IPS-NIHi7 (cell line): ENCODE data around the gene ARL17B.
"Not testable (repeated sequence)": the region's sequence is repeated elsewhere in the genome, so short reads cannot be mapped to it uniquely, and the experiment has no call there.

ENCODE experiments used
- DNase-seq: peaks from one replicate; pipeline ENCODE4 v3.0.0; 2012; ENCODE audit warnings: mixed read lengths; ENCODE audit errors: extremely low spot score

Gene ARL17B

DNA sequence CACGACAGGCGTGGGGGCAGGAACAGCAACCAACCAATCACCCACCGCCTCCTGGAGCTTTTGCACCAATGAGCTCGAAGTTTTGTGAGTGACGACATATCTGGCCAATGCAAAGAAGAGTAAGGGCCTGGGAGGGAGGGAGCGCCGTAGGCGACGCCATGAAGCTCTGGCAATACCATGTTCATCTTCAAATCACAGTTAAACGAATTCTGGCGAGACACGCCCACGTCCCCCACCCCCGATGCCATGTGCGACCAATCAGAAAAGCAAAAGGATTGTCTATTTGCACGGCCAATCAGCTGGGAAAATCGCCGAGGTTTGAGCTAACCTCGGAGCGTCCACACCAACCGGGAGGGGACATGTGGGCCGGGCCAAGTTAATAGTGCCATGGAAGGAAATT lies at the start of gene ARL17B:
TSS of gene ARL17B (minus strand) at position 12 of the 400 bp plus-strand sequence. CDS start 3,369 bp downstream, outside the sequence.
- not testable (repeated sequence) for DNase-seq

DNA sequence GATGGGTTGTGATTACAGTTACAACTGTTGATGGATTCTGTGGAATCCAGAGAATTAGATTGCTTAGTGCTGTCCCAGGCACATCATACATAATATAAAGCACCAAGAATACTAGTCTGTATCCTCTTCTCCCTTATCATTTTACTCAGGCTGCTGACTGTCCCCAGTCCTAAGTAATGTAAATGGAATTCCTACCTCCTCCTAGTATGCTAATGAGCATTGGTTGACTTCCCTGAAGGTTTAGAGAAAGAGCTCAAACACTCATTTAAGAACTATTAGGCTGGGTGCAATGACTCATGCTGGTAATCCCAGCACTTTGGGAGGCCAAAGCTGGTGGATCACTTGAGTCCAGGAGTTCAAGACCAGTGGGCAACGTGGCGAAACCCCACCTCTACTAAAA lies 48.3 kb upstream of the ARL17B start:
- DNase-seq, result not testable (repeated sequence)

DNA sequence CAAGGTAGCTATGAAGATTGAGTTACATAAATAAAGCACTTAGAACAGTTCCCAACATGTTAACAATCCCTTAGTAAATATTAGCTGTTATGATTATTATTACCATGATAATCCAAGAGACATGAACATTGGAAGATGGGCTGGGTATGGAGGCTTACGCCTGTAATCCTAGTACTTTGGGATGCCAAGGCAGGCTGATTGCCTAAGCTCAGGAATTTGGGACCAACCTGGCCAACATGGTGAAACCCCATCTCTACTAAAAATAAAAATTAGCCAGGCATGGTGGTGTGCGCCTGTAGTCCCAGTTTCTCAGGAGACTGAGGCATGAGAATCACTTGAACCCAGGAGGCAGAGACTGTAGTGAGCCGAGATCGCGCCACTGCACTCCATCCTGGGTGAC lies 45.6 kb upstream of the ARL17B start:
- not testable (repeated sequence) for DNase-seq

DNA sequence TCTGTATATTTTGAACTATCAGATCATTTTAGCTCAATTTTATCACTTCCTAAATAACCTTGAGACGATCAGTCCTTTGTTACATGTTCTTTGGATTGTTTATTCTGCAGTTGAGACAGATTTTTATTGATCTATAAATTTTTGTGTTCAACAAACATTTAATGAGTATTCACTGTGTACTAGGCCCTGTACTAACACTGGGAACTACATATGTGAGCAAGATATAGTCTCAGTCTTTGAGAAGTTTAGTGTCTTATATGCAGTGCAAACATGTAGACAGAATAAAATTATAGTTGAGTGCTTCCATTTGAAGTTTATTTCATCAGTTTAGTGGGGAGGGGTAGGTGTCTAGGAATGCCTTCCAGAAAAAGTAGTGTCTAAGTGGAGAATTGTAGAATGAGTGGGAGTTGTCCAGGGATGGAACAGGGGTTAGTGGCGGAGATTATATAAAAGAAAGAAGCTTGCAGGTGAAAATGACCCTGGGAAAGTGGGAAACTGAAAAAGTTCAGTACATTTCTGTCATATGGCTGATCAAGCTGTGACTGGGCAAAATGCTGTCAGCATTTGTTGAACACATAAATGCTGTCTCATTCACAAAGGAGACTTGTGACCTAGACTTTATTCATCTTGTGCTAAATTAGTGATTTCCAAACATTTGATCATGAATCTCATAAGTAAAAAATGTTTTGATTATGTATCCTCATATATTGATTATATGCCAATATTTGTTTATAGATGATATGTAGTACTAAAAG lies 39.6 kb upstream of the ARL17B start:
- DNase-seq, result not testable (repeated sequence)

DNA sequence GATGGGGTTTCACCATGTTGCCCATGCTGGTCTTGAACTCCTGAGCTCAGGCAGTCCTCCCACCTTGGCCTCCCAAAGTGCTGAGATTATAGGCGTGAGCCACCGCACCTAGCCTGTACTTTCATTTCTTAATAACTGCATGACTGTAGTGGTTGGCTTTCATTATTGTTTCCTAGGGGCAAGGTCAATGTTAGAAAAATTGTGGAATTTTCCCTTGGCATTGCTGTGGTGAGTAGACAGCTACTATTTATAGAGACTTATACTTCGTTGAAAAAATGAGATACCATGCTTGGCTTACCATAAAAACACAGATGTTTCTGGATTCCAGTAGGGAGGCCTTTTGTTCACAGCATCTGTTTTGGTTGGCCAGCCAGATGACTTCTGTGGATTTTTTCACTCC lies 39.0 kb upstream of the ARL17B start:
- not testable (repeated sequence) for DNase-seq

DNA sequence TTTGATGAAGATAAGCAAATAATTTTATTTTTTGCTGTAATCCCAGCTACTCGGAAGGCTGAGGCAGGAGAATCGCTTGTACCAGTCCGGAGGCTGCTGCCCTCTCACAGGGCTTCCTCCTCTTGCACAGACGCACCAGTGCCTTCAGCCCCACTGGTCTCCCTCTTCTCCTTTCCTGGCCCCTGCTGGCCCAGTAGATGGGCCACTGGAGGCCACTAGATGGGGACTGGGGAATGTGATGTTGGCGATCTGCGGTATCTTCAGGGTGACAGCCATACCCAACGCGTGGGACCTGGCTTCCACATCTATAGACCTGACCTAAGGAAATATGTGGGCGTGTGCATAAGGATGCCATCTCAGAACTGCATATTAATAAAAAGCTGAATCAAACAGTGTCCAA lies 38.4 kb upstream of the ARL17B start:
- DNase-seq, result not testable (repeated sequence)

DNA sequence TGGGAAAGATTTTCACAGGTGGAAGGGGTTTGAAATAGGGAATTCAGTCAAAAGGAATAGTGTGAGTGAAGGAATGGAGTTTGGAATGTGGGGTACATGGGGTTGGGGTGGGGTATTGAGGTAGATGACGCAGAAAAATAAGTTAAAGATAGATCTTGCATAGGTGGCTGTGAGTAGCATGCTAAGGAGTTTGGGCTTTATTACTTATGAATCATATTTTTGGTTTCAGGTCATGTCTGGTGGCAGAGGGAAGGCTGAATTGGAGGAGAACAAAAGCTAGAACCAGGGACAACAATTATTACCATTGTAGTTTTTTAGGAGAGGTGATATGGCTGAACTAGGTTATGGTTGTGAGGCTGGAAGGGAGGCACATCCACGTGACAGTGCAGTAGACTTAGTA lies 34.7 kb upstream of the ARL17B start:
- not testable (repeated sequence) for DNase-seq

DNA sequence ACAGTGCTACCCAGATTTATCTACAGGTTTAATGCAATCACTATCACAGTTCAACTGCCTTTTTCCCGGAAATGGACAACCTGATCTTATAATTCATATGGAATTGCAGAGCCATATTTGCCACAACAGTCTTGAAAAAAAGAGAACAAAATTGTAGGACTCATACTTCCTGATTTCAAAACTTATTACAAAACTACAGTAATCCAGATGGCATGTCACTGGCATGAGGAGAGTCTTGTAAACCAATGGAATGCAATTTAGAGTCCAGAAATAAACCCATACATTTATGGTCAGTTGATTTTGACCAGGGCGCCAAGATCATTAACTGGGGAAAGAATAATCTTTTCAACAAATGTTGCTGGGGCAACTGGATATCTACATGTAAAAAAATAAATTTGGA lies 32.1 kb upstream of the ARL17B start:
- not testable (repeated sequence) for DNase-seq

DNA sequence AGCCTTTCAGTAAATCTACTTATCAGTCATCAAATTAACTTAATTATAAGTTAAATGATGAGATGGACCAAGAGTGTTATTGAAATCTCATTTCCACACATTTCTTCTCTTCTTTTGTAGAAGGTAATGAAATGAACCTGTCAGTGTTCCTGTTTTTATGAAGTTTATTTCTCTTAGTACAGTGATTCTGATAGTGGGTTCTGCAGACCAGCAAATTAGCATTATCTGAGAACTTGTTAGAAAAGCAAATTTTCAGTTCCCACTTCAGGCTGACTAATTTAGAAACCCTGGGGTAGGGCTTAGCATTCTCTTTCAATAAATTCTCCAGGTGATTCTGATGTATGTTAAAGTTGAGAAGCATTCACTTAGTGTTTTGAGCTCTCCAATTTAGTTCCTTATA lies 23.9 kb upstream of the ARL17B start:
- not testable (repeated sequence) for DNase-seq

DNA sequence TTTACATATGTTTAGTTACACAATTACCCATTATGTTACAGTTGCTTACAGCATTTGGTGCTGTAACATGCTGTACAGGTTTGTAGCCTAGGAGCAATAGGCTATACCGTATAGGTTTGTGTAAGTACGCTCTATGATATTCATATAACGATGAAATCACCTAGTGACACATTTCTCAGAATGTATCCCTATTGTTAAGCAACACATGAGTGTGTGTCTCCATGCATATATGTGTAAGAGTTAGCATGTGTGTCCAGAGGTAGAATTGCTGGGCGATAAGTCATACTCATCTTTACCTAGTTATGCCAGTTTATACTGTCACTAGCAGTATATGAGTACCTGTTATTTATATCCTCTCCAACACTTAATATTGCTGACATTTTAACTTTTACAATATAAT lies 21.6 kb upstream of the ARL17B start:
- not testable (repeated sequence) for DNase-seq

DNA sequence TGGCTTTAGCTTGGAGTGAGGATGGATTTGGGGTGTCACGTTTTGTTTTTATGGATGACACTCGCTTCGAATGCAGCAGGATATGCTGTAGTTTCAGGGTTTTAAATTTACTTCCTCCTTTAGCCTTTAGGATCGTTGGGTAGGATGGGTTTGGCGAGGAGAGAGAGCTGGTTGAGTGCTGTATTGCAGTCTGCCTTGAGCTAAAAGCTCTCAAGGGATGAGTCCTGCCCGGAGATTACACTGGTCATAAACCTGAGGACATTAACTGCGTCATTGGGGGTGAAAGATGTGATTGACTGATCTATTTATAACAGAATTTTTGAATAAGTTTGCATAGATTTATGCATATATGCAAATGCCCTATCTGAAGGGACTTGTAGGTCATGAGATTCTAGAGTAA lies 11.9 kb upstream of the ARL17B start:
- not testable (repeated sequence) for DNase-seq

DNA sequence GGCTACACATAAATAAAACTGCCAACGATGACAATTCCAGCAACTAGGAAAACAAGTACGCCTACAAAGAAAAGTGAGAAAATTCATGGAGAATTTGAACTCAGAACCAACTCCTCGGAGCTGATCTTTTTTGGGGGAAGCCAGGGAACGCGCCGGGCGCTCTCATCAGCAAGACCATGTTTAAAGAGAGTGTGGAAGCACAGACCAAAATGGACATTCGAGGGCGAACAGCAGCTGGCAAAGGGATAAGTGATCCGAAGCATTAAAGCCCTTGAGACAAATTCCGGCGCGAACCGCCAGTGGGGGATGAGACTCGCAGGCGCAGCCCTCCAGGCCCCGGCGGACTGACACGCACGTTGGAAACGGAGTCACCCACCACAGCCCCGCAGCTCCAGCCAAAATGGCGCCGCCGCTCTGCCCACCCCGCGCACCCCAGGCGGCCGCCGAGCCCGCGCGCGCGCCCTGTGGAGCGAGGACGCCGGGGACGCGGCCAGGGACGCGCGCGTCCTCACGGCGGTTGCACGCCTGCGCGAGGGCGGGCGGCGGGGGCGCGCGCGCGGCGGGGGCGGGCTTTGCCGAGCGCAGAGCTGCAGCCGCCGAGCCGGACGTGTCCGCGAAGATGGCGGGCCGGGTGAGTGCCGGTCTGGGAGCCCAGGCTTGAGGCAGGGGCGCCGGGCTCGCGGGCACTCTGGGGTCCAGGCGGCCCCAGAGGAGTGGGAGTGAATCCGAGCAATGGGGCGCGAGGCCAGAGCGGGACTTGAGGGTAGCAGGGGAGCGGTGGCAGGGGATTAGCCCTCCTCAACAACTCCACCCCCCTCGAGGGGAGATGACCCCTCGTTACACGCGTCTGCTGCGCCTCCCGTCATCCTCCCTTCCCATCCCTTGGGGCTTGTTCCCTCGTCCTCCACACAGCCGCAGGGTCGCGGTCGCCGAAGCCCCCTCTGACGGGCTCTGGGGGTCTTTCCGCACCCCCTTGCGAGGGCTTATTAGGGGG lies 11.0 kb upstream of the ARL17B start:
- DNase-seq, result not testable (repeated sequence)

DNA sequence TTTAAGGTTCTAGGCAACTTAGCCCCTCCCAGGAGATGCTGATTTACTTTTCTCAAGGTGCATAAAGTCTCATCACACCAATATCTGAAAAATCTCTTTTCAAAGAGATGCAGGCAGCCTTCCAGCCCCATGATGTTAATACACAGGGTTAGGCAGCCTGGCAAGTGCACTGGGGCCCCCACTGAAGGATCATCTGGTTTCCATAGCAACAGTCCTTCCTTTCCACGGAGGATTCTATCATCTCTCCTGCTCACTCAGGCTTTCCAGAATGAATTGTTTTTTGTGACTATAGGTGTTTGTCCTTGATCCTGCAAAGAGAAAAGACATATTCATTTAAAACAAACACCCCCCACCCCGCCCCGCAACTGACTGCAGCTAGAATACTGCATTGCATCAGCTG lies 6.0 kb upstream of the ARL17B start:
- not testable (repeated sequence) for DNase-seq

DNA sequence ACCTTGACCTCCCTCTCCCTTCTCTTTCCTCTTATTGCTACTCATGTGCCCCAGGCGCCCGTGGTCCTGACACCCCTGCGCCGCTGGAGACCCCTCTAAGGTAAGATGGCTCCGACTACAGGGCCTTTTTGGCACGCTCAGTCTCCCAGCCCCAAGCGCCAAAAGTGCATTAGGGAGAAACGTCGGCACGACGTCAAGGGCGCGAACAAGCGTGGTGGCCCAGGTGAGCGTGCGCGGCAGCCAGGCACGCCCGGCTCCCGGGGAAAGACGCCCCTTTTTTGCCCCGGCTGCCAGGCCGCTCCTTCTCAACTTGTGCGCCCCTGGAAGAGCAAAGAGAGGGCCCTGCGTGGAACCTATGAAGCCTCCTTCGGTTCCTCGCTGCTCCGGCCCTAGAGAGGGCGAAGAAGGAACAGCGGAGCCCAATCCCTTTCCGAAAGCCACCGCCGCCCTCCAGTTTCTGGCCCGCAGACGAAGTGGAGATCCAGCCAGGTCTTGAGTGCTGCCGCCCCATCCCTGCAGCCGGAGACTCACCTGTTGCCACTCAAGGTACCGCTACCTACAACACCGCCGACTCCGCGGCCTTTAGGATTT lies 326 bp downstream of the ARL17B start:
- not testable (repeated sequence) for DNase-seq

DNA sequence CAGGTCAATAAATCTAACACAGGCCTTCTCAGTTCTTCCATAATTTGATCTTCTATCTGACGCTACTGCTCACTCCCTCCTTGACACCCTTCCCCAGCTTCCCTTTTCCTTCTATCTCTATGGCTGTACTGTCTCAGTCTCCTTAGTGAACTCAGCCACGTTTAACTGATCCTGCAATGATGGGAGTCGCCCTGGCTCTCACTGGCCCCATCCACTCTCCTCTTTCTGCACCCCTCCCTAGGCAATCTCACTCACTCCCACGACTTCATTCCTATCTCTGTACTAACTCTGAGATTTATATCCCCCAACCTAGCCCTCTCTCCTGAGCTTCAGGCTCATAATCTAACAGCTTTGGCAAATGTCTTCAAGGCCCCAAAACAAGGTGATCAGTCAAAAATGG lies 7.7 kb downstream of the ARL17B start:
- not testable (repeated sequence) for DNase-seq

DNA sequence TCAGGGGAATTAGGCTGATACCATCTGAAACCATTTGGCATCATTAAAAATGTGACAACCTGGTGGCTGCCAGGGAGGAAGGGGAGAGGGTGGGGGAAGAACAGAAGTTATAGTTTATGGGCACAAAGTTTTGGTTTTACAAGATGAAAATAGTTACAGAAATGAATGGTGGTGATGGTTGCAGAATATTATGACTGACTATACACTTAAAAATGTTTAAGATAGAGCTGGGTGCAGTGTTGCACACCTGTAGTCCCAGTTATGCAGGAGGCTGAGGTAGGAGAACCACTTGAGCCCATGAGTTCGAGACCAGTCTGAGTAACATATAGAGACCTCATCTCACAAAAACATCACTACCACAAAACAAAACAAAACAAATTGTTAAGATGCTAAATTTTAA lies 12.5 kb downstream of the ARL17B start:
- DNase-seq, result not testable (repeated sequence)

DNA sequence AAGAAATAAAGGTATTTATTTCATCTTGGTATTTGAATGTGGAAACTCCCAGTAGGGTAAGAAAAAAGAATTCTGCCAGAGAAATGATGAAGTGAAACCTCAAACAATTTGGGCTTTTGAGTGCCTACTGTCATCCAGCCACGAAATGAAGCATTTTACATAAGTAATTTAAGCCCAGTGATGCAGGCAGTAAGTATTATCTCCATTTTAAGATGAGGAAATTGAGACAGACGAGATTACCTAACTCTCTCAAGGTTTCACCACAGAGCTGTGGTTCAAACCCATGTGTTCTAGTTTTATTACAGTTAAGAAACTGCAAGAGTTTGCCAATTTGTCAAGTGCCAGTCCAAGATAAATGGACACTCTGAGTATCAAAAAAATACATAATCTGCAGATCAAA lies 13.2 kb downstream of the ARL17B start:
- DNase-seq, result not testable (repeated sequence)

DNA sequence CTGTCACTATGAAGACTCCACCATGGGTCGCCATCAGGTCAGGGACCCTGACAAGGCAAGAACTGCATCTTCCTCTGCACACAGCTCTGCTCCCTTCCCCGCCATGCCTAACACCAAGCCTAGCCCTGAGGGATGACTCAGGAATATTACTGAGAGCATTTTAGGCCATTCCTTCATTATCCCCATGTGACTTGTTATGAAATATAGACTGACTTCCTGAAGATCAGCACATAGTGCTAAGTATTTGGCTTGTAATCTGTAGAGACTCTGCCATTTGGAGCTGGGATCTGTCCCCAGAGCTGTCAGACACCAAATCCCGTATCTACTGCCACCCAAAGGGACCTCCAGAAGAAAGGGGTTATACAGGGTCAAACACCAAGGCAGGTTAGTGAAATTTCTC lies 19.4 kb downstream of the ARL17B start:
- DNase-seq, result not testable (repeated sequence)

DNA sequence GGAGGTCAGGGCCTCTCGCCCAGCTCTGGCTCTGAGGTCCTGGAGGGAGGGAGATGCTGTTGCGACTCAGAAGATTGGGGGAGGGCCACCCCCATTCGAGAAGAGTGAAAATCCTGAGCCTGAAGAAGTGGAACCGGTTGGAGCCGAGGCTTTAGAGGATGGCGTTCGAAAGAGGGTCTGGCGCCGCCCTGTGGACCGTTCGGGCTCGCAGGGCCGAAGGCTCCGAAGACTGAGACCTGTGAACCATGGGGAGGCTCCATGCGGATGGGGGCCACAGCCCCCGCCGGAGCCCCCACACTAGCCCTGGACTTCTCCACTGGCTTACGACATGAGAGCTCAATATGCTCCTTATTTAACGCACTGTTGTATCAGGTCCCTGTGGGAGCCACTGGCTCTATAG lies 20.3 kb downstream of the ARL17B start:
- DNase-seq, result not testable (repeated sequence)

DNA sequence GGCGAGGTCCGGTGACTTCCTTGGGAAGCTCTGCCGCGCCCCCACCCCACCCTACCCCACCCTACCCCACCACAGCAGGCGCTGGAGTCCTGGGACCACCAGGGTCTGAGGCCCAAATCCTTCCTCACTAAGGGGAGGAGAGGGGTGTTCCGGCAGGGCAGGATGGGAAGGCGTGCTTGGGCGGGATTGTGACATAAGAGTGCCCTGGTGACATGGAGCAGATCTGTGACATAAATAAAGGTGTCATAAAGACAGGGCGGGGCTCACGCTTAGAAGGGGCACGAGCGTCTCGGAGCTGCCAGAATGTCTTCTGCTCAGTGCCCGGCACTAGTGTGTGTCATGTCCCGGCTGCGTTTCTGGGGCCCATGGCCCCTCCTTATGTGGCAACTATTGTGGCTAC lies 66.7 kb downstream of the ARL17B start, which contains the start of gene LRRC37A:
TSS of gene LRRC37A (plus strand) at position 301 of the 400 bp plus-strand sequence. CDS start at position 304, 3 bp downstream.
- not testable (repeated sequence) for DNase-seq

DNA sequence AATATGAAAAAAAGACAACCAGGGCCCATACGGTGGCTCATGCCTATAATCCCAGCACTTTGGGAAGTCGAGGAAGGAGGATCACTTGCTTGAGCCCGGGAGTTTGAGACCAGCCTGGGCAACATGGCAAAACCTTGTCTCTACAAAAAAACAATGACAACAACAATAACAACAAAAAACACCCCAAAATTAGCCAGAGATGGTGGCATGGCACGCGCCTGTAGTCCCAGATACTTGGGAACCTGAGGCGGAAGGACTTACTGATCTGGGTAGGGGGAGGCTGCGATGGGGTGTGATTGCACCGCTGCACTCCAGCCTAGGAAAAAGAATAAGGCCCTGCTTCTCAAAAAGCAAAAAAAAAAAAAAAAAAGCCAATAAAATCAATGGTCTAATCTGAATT lies 69.9 kb downstream of the ARL17B start:
- DNase-seq, result not testable (repeated sequence)
